GM13976 (cell line): Measurements from ENCODE around the gene BCL3.
A peak's percentile ranks its signal among the peaks of the same experiment; 100 is the strongest.

Experiments
- DNase-seq: peaks from one replicate; pipeline ENCODE4 v3.0.0; 2012; ENCODE audit warnings: low spot score
- CTCF ChIP-seq: IDR thresholded peaks from 2 replicates; pipeline ENCODE4 v1.5.1; 2012; ENCODE audit warnings: borderline replicate concordance, mild to moderate bottlenecking; ENCODE audit not compliant: insufficient read depth; ENCODE audit errors: extremely low read depth, missing control alignments, control extremely low read depth
- in situ Hi-C: fragments of 300-500 bp; cut with MboI; formaldehyde crosslinking; loops from one replicate; pipeline ENCODE4 v1.12.0; 2022; ENCODE audit warnings: low sequenced_read_pairs, mixed read lengths, inconsistent platforms; ENCODE audit not compliant: unreplicated experiment

The BCL3 gene

DNA sequence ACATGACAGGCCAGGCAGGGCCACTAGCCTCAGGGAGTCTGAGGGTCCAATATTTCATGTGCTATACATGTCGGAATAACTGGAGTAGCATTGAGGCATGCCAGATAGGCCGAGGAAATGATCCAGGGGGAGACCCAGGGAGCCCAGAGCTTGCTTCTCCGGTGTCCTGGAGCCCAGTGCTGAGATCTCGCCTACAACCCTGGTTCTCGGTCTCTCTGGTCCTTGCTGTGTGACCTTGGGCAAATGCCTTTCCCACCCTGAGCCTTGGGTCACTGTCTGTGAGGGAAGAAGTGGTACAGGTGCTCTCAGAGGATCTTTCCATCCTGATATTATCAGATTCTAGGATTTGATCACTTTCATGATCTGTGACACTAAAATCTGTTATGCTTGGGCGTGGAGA is 40.5 kb downstream of the BCL3 start:
- TF ChIP-seq CTCF: no peak
- DNase-seq: no peak
- in situ Hi-C loops: loop anchor here (10.0 kb wide), 1 partner anchor 166 kb away; the partner anchor contains the start of gene CLPTM1

DNA sequence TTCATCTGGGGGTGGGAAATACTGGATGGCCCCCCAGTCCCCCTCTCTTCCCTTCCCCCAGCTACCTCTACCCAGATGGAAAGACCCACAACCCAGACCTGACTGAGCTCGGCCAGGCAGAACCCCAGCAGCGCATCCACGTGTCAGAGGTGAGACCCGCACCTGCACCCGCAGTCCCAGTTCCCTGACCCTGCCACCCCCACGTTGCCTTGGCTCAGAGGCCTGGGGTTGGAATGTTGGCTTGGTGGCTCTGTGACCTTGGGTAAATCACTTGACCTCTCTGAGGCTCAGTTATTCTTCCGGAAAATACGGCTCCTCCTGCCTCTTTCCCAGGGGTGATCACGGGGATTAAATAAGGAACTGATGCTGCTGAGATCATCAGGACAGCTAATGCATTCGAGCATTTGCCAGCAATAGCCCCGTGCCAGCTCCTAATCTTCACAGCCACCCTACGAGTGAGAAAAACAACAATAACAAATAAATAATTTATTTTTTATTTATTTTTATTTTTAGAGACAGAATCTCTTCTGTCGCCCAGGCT is 41.5 kb downstream of the BCL3 start:
- DNase-seq: no peak
- TF ChIP-seq CTCF: no peak
- in situ Hi-C loops: loop anchor here (10.0 kb wide), 1 partner anchor 165 kb away; the partner anchor contains the start of gene CLPTM1

- in situ Hi-C loops: no loop called here
- DNase-seq: no peak
- no peak for TF ChIP-seq CTCF
These were observed 43.8 kb downstream of the BCL3 start for GRCh38 chr19:44792281-44792680.

- no peak for TF ChIP-seq CTCF
- in situ Hi-C loops: no loop called here
- DNase-seq: no peak
These were observed 46.1 kb downstream of the BCL3 start for GRCh38 chr19:44794610-44795009.

- in situ Hi-C loops: no loop called here
- no peak for TF ChIP-seq CTCF
These were observed 47.0 kb downstream of the BCL3 start for GRCh38 chr19:44795398-44795987.

GRCh38 chr19:44796701-44797115 is 48.2 kb downstream of the BCL3 start:
- in situ Hi-C loops: no loop called here
- TF ChIP-seq CTCF: no peak
- DNase-seq: peak; percentile 16

More at GRCh38 chr19:44795398-44795987, 47.0 kb downstream of the BCL3 start:
- DNase-seq: no peak
